ENCODE data around the gene MOB3B.

GRCh38 chr9:27355166-27355565 is 174.4 kb downstream of the MOB3B start:
- no peak for TF ChIP-seq EZH2 (IDR thresholded peaks at IDR 0.05; ENCODE audit: low read length, missing control alignments)
- no peak for TF ChIP-seq CTCF (conservative IDR thresholded peaks at IDR 0.05 in 1 of 2, IDR thresholded peaks at IDR 0.05 in 1 of 2; ENCODE audit: low read depth in 1 of 2, low read length in 2 of 2)
